Keratinocyte (primary cell): ENCODE results near the gene SLC66A1. TPM values are rescaled to one million over a fixed set of nuclear protein-coding genes. Genes with fewer than 3 reads are reported as not detected.

ENCODE experiments used
- DNase-seq: peaks from one replicate; pipeline ENCODE4 v3.0.0-alpha.2; 2011; ENCODE audit warnings: low read depth, missing footprints, low spot score
- FAIRE-seq: peaks from 2 replicates; lab custom pipeline; 2011; peaks lifted over from hg19 to GRCh38; lab: Jason Lieb, UNC
- H2AFZ ChIP-seq: 2 replicates; pipeline ENCODE4 v1.6.0; 2012; ENCODE audit warnings: low read length, control low read depth, inconsistent platforms; ENCODE audit not compliant: control insufficient read depth
- H3K27ac ChIP-seq: 2 replicates; pipeline ENCODE4 v1.5.1; 2011; ENCODE audit warnings: low read length; ENCODE audit not compliant: control insufficient read depth, insufficient read depth
- H3K27me3 ChIP-seq: 3 replicates; pipeline ENCODE4 v1.6.0; 2011; ENCODE audit warnings: low read length; ENCODE audit not compliant: control insufficient read depth, insufficient read depth; ENCODE audit errors: extremely low read depth
- H3K36me3 ChIP-seq, 2 experiments: 2 replicates in 1 of 2; 3 replicates in 1 of 2; pipeline ENCODE4 v1.5.1; 2011; ENCODE audit warnings: low read length in 2 of 2, mild to moderate bottlenecking in 1 of 2; ENCODE audit not compliant: control insufficient read depth in 2 of 2, insufficient read depth in 2 of 2; ENCODE audit errors: extremely low read depth in 1 of 2
- H3K4me1 ChIP-seq: 3 replicates; pipeline ENCODE4 v1.5.1; 2011; ENCODE audit warnings: low read length; ENCODE audit not compliant: control insufficient read depth, insufficient read depth; ENCODE audit errors: extremely low read depth
- H3K4me2 ChIP-seq: 3 replicates; pipeline ENCODE4 v1.6.0; 2011; ENCODE audit warnings: low read depth, low read length; ENCODE audit not compliant: control insufficient read depth, insufficient read depth; ENCODE audit errors: extremely low read depth
- H3K4me3 ChIP-seq, 3 experiments: fragments of 200-600 bp in 1 of 3; sonication (generic) in 1 of 3; 2 replicates in 2 of 3; 3 replicates in 1 of 3; pipeline ENCODE4 v1.5.1; 2011 to 2016; ENCODE audit warnings: low read length in 3 of 3, mild to moderate bottlenecking in 3 of 3, control low read depth in 2 of 3, inconsistent platforms in 1 of 3, low read depth in 1 of 3, mixed read lengths in 1 of 3, mixed run types in 1 of 3, moderate library complexity in 1 of 3; ENCODE audit not compliant: control insufficient read depth in 2 of 3, insufficient read depth in 2 of 3; ENCODE audit errors: extremely low read depth in 1 of 3
- H3K79me2 ChIP-seq: 2 replicates; pipeline ENCODE4 v1.6.0; 2012; ENCODE audit warnings: low read length; ENCODE audit not compliant: control insufficient read depth, insufficient read depth
- H3K9ac ChIP-seq: 3 replicates; pipeline ENCODE4 v1.6.0; 2011; ENCODE audit warnings: low read length; ENCODE audit not compliant: control insufficient read depth, insufficient read depth; ENCODE audit errors: extremely low read depth
- H3K9me1 ChIP-seq: 3 replicates; pipeline ENCODE4 v1.6.0; 2011; ENCODE audit warnings: low read length; ENCODE audit not compliant: control insufficient read depth, insufficient read depth; ENCODE audit errors: extremely low read depth
- H3K9me3 ChIP-seq: 2 replicates; pipeline ENCODE4 v1.5.1; 2012; ENCODE audit warnings: low read depth, low read length; ENCODE audit not compliant: control insufficient read depth
- H4K20me1 ChIP-seq: 3 replicates; pipeline ENCODE4 v1.6.0; 2011; ENCODE audit warnings: low read length; ENCODE audit not compliant: control insufficient read depth, insufficient read depth; ENCODE audit errors: extremely low read depth
- EZH2 ChIP-seq: IDR thresholded peaks from one replicate; pipeline ENCODE4 v1.6.1; 2012; ENCODE audit warnings: inconsistent platforms, mild to moderate bottlenecking, low read length, moderate library complexity
- dilution Hi-C: fragments of 300-500 bp; cut with MboI; formaldehyde crosslinking; loops from one replicate; pipeline ENCODE4 v1.7.0; 2020; ENCODE audit warnings: low sequenced_read_pairs; ENCODE audit not compliant: extremely low pct_ligation_motif_present
- polyA plus RNA-seq, 5 experiments: library from polyadenylated mRNA; depleted of rRNA in 3 of 5; stranded (reverse) in 3 of 5; stranded (forward) in 1 of 5; unstranded in 1 of 5; fragments of >200 nt; gene quantifications; 1 replicate in 1 of 5; 2 replicates in 3 of 5; 3 replicates in 1 of 5; pipeline versions ENCODE4 v1.2.1 to v1.2.3, GENCODE V29; 2011 to 2012; ENCODE audit warnings: missing spikeins in 2 of 5, low read depth in 1 of 5, low replicate concordance in 1 of 5
- TF ChIP-seq, protein P1 (sequence below), 3 experiments: IDR thresholded peaks in 1 of 3; conservative IDR thresholded peaks in 1 of 3; optimal IDR thresholded peaks in 1 of 3; 2 replicates in 2 of 3; 3 replicates in 1 of 3; pipeline versions ENCODE3 to v1.5.1; 2011; ENCODE audit warnings: low read length in 3 of 3, mild to moderate bottlenecking in 3 of 3, moderate library complexity in 2 of 3, control low read depth in 1 of 3, inconsistent platforms in 1 of 3; ENCODE audit not compliant: insufficient read depth in 2 of 3; ENCODE audit errors: extremely low read depth in 1 of 3

Gene SLC66A1
- polyA plus RNA-seq, 1 donor (not counting 4 experiments of a cell fraction or from before 2014, with no cell fraction given): 8.0 TPM

DNA sequence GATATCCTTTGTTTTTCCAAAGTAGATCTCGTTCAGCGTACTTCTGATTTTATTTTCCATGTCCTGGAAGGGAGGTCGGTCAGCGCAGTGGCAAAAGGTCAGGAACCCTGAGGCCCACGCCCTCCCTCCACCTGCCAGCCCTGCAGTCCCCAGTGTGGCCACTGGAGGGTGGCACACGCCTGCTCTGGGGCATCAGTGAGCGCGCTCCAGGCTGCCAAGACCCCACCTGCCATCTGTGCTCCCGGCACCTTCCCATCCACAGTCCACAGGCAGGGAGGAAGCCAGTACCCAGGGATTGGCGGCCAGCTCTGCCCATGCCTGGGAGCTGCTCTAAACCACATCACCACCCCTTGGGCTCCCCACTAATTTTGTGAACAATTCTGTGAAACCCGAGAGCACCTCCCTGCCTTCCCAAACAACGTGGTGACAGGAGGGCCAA lies 32.3 kb downstream of the SLC66A1 start:
- TF ChIP-seq, protein P1, sequence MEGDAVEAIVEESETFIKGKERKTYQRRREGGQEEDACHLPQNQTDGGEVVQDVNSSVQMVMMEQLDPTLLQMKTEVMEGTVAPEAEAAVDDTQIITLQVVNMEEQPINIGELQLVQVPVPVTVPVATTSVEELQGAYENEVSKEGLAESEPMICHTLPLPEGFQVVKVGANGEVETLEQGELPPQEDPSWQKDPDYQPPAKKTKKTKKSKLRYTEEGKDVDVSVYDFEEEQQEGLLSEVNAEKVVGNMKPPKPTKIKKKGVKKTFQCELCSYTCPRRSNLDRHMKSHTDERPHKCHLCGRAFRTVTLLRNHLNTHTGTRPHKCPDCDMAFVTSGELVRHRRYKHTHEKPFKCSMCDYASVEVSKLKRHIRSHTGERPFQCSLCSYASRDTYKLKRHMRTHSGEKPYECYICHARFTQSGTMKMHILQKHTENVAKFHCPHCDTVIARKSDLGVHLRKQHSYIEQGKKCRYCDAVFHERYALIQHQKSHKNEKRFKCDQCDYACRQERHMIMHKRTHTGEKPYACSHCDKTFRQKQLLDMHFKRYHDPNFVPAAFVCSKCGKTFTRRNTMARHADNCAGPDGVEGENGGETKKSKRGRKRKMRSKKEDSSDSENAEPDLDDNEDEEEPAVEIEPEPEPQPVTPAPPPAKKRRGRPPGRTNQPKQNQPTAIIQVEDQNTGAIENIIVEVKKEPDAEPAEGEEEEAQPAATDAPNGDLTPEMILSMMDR (optimal IDR thresholded peaks at IDR 0.05 in 1 of 3, IDR thresholded peaks at IDR 0.05 in 1 of 3, conservative IDR thresholded peaks at IDR 0.05 in 1 of 3; ENCODE audit: extremely low read depth in 1 of 3, insufficient read depth in 2 of 3, low read length in 3 of 3): peak; percentile 85 to 94 (median 93)
- TF ChIP-seq EZH2: no peak
- no peak for DNase-seq
- Histone ChIP-seq H4K20me1 (peaks cover 4% of the 10 kb centered on the region), H3K9ac (no peak overlapping the region), H3K4me2 (no peak overlapping the region), H2AFZ (no peak overlapping the region), H3K9me1 (no peaks in the 10 kb centered on the region), H3K36me3 (peaks cover 35 to 48% of the 10 kb centered on the region in 2 experiments), H3K79me2 (no peaks in the 10 kb centered on the region), H3K27ac (no peak overlapping the region), H3K27me3 (no peaks in the 10 kb centered on the region), H3K4me3 (no peak overlapping the region), H3K9me3 (no peaks in the 10 kb centered on the region), H3K4me1 (peaks cover 2% of the 10 kb centered on the region)
- no peak for FAIRE-seq
- dilution Hi-C loops: no loop called here

DNA sequence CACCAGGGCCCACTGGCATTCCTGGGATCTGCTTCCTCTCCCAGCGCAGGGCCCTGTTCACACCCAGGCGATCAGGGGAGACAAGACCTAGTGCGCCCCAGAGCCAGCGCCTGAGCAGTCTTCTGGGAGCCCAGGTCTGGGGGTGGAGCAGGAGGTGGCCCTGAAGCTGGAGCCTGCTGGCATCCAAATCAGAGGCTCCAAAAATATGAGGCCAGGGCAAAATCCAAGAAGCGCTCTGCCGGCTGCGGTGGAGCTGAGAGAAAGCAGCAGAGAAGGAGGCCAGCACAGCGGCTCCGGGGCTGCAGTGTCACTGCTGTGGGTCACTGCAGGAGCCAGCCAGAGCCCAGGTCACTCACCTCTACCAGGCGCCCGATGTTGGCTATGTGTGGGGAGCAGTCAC lies 32.7 kb downstream of the SLC66A1 start:
- dilution Hi-C loops: no loop called here
- TF ChIP-seq EZH2: no peak
- TF ChIP-seq, protein P1 (optimal IDR thresholded peaks at IDR 0.05 in 1 of 3, IDR thresholded peaks at IDR 0.05 in 1 of 3, conservative IDR thresholded peaks at IDR 0.05 in 1 of 3; ENCODE audit: extremely low read depth in 1 of 3, insufficient read depth in 2 of 3, low read length in 3 of 3): no peak
- Histone ChIP-seq H3K4me1 (peaks cover 2% of the 10 kb centered on the region), H3K9me3 (no peaks in the 10 kb centered on the region), H3K27ac (no peak overlapping the region), H4K20me1 (peaks cover 4% of the 10 kb centered on the region), H3K79me2 (no peaks in the 10 kb centered on the region), H3K27me3 (no peaks in the 10 kb centered on the region), H2AFZ (no peak overlapping the region), H3K36me3 (peaks cover 34 to 49% of the 10 kb centered on the region in 2 experiments), H3K9ac (no peak overlapping the region), H3K9me1 (no peaks in the 10 kb centered on the region), H3K4me3 (no peak overlapping the region), H3K4me2 (no peak overlapping the region)
- DNase-seq (no peak), FAIRE-seq (no peak)
